NCI-H1105 (cell line): Measurements from ENCODE around the gene NAPA.
A peak's percentile ranks its signal among the peaks of the same experiment; 100 is the strongest.

Experiments
- DNase-seq: peaks from one replicate; lab custom pipeline; 2025; lab: John Stamatoyannopoulos, UW

NAPA gene

GRCh38 chr19:47458672-47459071 is 56.2 kb downstream of the NAPA start:
- DNase-seq = no peak

- no peak for DNase-seq
These were observed 58.0 kb downstream of the NAPA start for GRCh38 chr19:47456721-47457474.

GRCh38 chr19:47450478-47450877 is 64.4 kb downstream of the NAPA start:
- DNase-seq = no peak

GRCh38 chr19:47448360-47448727 is 66.5 kb downstream of the NAPA start:
- DNase-seq = no peak

- peak; percentile 82 for DNase-seq
These were observed 67.1 kb downstream of the NAPA start for GRCh38 chr19:47447470-47448359.

- DNase-seq = peak; percentile 60
These were observed 68.1 kb downstream of the NAPA start for GRCh38 chr19:47446534-47447469.

GRCh38 chr19:47445937-47446402 is 68.9 kb downstream of the NAPA start:
- peak; percentile 26 for DNase-seq

GRCh38 chr19:47445527-47445926 is 69.3 kb downstream of the NAPA start:
- no peak for DNase-seq

GRCh38 chr19:47444388-47444821 is 70.5 kb downstream of the NAPA start:
- DNase-seq = no peak

GRCh38 chr19:47443331-47443730 is 71.5 kb downstream of the NAPA start:
- no peak for DNase-seq

- no peak for DNase-seq
These were observed 76.1 kb downstream of the NAPA start for GRCh38 chr19:47438793-47439220.
